Liver (tissue), 3 donors: ENCODE measurements around the gene ZNF627.

Experiments used
- EGR1 ChIP-seq, 2 donors: IDR thresholded peaks; 2 replicates each; pipeline ENCODE4 v1.6.1; 2016 to 2018; ENCODE audit warnings: antibody characterized with exemption in 2 of 2, low read depth in 2 of 2
- GABPA ChIP-seq, 2 donors: IDR thresholded peaks in 1 of 2; conservative IDR thresholded peaks in 1 of 2; 2 replicates each; pipeline ENCODE4 v1.6.1; 2016; ENCODE audit warnings: antibody characterized with exemption in 2 of 2, mild to moderate bottlenecking in 1 of 2, moderate library complexity in 1 of 2
- JUND ChIP-seq, 2 donors: IDR thresholded peaks; 2 replicates each; pipeline ENCODE4 v1.6.1; 2016; ENCODE audit warnings: antibody characterized with exemption in 2 of 2
- RAD21 ChIP-seq, 2 donors: IDR thresholded peaks; 2 replicates each; pipeline ENCODE4 v1.6.1; 2016; ENCODE audit warnings: antibody characterized with exemption in 2 of 2, mild to moderate bottlenecking in 2 of 2
- SP1 ChIP-seq: IDR thresholded peaks from 2 replicates; pipeline ENCODE4 v1.6.1; 2018; ENCODE audit warnings: antibody characterized with exemption, mild to moderate bottlenecking
- TAF1 ChIP-seq: conservative IDR thresholded peaks from 2 replicates; pipeline ENCODE4 v1.6.1; 2016; ENCODE audit warnings: antibody characterized with exemption, mild to moderate bottlenecking
- YY1 ChIP-seq: IDR thresholded peaks from 2 replicates; pipeline ENCODE4 v1.6.1; 2016; ENCODE audit warnings: antibody characterized with exemption, mild to moderate bottlenecking
- TF ChIP-seq, protein P1 (sequence below): fragments of 150-350 bp; IDR thresholded peaks from 2 replicates; pipeline ENCODE4 v1.5.1; 2017; ENCODE audit warnings: improper control_type of control experiment, low read depth, low read length; ENCODE audit not compliant: missing input control
- TF ChIP-seq, protein P2 (sequence below): IDR thresholded peaks from 2 replicates; pipeline ENCODE4 v1.6.1; 2016; ENCODE audit warnings: antibody characterized with exemption
- TF ChIP-seq, protein P3 (sequence below): IDR thresholded peaks from 2 replicates; pipeline ENCODE4 v1.6.1; 2016; ENCODE audit warnings: antibody characterized with exemption
- donor health status: healthy.
- donor health status: healthy.

GRCh38 chr19:11550265-11550664 is 47.0 kb upstream of the ZNF627 start:
- TF ChIP-seq, protein P1, sequence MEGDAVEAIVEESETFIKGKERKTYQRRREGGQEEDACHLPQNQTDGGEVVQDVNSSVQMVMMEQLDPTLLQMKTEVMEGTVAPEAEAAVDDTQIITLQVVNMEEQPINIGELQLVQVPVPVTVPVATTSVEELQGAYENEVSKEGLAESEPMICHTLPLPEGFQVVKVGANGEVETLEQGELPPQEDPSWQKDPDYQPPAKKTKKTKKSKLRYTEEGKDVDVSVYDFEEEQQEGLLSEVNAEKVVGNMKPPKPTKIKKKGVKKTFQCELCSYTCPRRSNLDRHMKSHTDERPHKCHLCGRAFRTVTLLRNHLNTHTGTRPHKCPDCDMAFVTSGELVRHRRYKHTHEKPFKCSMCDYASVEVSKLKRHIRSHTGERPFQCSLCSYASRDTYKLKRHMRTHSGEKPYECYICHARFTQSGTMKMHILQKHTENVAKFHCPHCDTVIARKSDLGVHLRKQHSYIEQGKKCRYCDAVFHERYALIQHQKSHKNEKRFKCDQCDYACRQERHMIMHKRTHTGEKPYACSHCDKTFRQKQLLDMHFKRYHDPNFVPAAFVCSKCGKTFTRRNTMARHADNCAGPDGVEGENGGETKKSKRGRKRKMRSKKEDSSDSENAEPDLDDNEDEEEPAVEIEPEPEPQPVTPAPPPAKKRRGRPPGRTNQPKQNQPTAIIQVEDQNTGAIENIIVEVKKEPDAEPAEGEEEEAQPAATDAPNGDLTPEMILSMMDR = no peak
- no peak for TF ChIP-seq SP1
- TF ChIP-seq, protein P2, sequence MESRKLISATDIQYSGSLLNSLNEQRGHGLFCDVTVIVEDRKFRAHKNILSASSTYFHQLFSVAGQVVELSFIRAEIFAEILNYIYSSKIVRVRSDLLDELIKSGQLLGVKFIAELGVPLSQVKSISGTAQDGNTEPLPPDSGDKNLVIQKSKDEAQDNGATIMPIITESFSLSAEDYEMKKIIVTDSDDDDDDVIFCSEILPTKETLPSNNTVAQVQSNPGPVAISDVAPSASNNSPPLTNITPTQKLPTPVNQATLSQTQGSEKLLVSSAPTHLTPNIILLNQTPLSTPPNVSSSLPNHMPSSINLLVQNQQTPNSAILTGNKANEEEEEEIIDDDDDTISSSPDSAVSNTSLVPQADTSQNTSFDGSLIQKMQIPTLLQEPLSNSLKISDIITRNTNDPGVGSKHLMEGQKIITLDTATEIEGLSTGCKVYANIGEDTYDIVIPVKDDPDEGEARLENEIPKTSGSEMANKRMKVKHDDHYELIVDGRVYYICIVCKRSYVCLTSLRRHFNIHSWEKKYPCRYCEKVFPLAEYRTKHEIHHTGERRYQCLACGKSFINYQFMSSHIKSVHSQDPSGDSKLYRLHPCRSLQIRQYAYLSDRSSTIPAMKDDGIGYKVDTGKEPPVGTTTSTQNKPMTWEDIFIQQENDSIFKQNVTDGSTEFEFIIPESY = no peak
- no peak for TF ChIP-seq YY1
- TF ChIP-seq GABPA (IDR thresholded peaks at IDR 0.05 in 1 of 2, conservative IDR thresholded peaks at IDR 0.05 in 1 of 2) = no peak
- TF ChIP-seq, protein P3, sequence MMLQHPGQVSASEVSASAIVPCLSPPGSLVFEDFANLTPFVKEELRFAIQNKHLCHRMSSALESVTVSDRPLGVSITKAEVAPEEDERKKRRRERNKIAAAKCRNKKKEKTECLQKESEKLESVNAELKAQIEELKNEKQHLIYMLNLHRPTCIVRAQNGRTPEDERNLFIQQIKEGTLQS = no peak
- TF ChIP-seq JUND (IDR thresholded peaks at IDR 0.05) = no peak
- no peak for TF ChIP-seq EGR1 (IDR thresholded peaks at IDR 0.05; ENCODE audit: low read depth in 2 of 2)
- TF ChIP-seq TAF1 = no peak
- TF ChIP-seq RAD21 (IDR thresholded peaks at IDR 0.05) = no peak
